ENCODE data around the gene ALCAM.

- TF ChIP-seq CTCF (conservative IDR thresholded peaks at IDR 0.05 in 1 of 2, IDR thresholded peaks at IDR 0.05 in 1 of 2; ENCODE audit: extremely low read depth in 1 of 2, insufficient read depth in 1 of 2, low read depth in 1 of 2, low read length in 2 of 2) = no peak
- no peak for TF ChIP-seq EZH2 (IDR thresholded peaks at IDR 0.05; ENCODE audit: borderline replicate concordance, low read length)
These were observed 22.7 kb upstream of the ALCAM start for GRCh38 chr3:105343991-105344390.
